ENCODE data around the gene PEBP1.

Gene PEBP1

GRCh38 chr12:118164798-118165486, 29.0 kb downstream of the PEBP1 start:
- Histone ChIP-seq H3K27me3 (no peaks in the 10 kb centered on the region), H3K27ac (no peak overlapping the region), H3K9me3 (no peaks in the 10 kb centered on the region), H3K4me1 (ENCODE audit: control insufficient read depth in 1 of 2, insufficient read depth in 1 of 2, low read depth in 1 of 2, low read length in 1 of 2) (no peaks in the 10 kb centered on the region), H3K36me3 (peaks cover 78% of the 10 kb centered on the region), H3K4me3 (ENCODE audit: low read depth in 1 of 2, low read length in 1 of 2) (no peak overlapping the region)
- TF ChIP-seq CTCF (IDR thresholded peaks at IDR 0.05), result no peak

DNA sequence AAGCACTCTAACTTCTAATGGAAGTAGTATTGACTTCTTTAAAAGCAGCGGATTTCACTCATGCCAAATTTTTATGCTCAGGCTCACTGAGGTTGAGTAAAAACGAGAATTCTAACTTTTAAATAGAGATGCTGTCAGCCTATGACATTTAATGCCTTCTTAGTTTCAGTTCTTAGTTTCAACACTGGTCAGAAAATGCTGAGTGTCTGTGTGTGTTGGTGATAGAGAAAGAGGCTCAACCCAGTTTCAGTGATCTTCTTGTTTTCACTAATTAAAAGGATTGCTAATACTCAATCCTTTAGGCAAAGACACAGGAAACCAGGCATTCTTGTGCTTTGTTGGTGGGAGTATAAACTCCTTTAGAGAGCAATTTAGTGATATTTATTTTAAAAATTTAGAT, 31.0 kb downstream of the PEBP1 start:
- Histone ChIP-seq H3K4me3 (ENCODE audit: low read depth in 1 of 2, low read length in 1 of 2) (no peak overlapping the region), H3K4me1 (ENCODE audit: control insufficient read depth in 1 of 2, insufficient read depth in 1 of 2, low read depth in 1 of 2, low read length in 1 of 2) (no peaks in the 10 kb centered on the region), H3K27ac (no peak overlapping the region), H3K27me3 (no peaks in the 10 kb centered on the region), H3K9me3 (no peaks in the 10 kb centered on the region), H3K36me3 (peaks cover 77% of the 10 kb centered on the region)
- no peak for TF ChIP-seq CTCF (IDR thresholded peaks at IDR 0.05)

GRCh38 chr12:118175823-118176447, 40.0 kb downstream of the PEBP1 start:
- Histone ChIP-seq H3K4me1 (ENCODE audit: control insufficient read depth in 1 of 2, insufficient read depth in 1 of 2, low read depth in 1 of 2, low read length in 1 of 2) (peaks cover 5 to 9% of the 10 kb centered on the region in 2 experiments), H3K4me3 (ENCODE audit: low read depth in 1 of 2, low read length in 1 of 2) (peak overlapping the region in 1 of 2 experiments; percentile 1), H3K27ac (peak overlapping the region; percentile 66), H3K36me3 (peaks cover 84% of the 10 kb centered on the region), H3K27me3 (no peaks in the 10 kb centered on the region), H3K9me3 (no peaks in the 10 kb centered on the region)
- TF ChIP-seq CTCF (IDR thresholded peaks at IDR 0.05), result no peak

- peaks cover 47% of the 10 kb centered on the region for H3K36me3 ChIP-seq
- no peaks in the 10 kb centered on the region for H3K27me3 ChIP-seq
- TF ChIP-seq CTCF (IDR thresholded peaks at IDR 0.05), result no peak
- H3K27ac ChIP-seq, result peak overlapping the region; percentile 25
- H3K4me1 ChIP-seq (ENCODE audit: control insufficient read depth in 1 of 2, insufficient read depth in 1 of 2, low read depth in 1 of 2, low read length in 1 of 2), result no peaks in the 10 kb centered on the region
- H3K9me3 ChIP-seq, result no peaks in the 10 kb centered on the region
- H3K4me3 ChIP-seq (ENCODE audit: low read depth in 1 of 2, low read length in 1 of 2), result no peak overlapping the region
These were observed 47.2 kb downstream of the PEBP1 start for GRCh38 chr12:118183155-118183554.

DNA sequence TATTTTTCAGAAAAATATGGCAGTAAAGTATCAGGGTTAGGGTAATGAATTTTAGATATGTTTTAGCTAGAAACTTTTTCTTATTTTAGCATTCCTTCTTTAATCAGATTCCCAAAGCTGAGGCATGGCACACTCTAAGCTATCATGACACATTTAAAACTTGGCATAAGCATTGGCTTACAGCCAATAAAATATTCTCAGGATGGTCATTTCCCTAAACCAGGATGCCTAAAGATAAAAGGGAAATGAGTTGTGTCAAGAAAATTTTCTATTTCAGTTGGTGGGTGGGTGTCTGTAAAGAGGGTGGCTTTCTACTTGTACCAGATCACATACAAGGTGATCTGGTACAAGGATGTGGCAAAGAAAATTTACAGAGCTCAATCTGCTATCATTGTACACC, 47.8 kb downstream of the PEBP1 start:
- Histone ChIP-seq H3K36me3 (peaks cover 46% of the 10 kb centered on the region), H3K9me3 (no peaks in the 10 kb centered on the region), H3K4me1 (ENCODE audit: control insufficient read depth in 1 of 2, insufficient read depth in 1 of 2, low read depth in 1 of 2, low read length in 1 of 2) (no peaks in the 10 kb centered on the region), H3K27ac (no peak overlapping the region), H3K4me3 (ENCODE audit: low read depth in 1 of 2, low read length in 1 of 2) (no peak overlapping the region), H3K27me3 (no peaks in the 10 kb centered on the region)
- TF ChIP-seq CTCF (IDR thresholded peaks at IDR 0.05), result no peak
